Suprapubic skin (tissue), 4 donors: ENCODE results near the gene DLG1.

Experiments
- POLR2A ChIP-seq, 2 donors: fragments of 450-650 bp; IDR thresholded peaks; one replicate each; pipeline ENCODE4 v1.6.1; 2017; ENCODE audit warnings: antibody characterized with exemption in 2 of 2, mild to moderate bottlenecking in 2 of 2, moderate library complexity in 2 of 2
- POLR2AphosphoS5 ChIP-seq, 3 donors: sonication (generic); formaldehyde crosslinking; IDR thresholded peaks; one replicate each; pipeline ENCODE4 v1.6.1; 2017; ENCODE audit warnings: antibody characterized with exemption in 3 of 3
- TF ChIP-seq, protein P1 (sequence below), 2 donors: fragments of 200-600 bp in 1 of 2; fragments of 450-650 bp in 1 of 2; sonication (generic) in 1 of 2; IDR thresholded peaks; one replicate each; pipeline ENCODE4 v1.5.1; 2016 to 2019; ENCODE audit warnings: antibody characterized with exemption in 2 of 2, mild to moderate bottlenecking in 1 of 2, moderate library complexity in 1 of 2

DNA sequence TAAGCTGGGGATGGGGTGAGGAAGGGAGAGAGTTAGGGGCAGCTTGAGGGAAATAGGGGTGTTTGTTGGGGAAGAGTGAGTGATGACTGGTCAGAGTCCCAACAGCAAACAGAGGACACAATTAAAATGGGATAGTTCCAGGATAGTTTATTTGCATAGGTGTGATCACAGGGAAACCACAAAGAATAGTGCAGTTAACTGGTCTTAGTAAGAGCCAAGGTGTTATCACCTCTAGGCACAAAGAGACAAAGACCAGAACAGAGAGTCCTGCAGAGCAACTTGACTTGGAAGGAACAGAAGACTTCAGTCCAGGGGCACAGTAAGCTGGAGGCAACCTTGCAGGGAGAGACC, 42.1 kb upstream of the DLG1 start:
- TF ChIP-seq POLR2A (IDR thresholded peaks at IDR 0.05) (no peak), POLR2AphosphoS5 (IDR thresholded peaks at IDR 0.05) (no peak)
- TF ChIP-seq, protein P1, sequence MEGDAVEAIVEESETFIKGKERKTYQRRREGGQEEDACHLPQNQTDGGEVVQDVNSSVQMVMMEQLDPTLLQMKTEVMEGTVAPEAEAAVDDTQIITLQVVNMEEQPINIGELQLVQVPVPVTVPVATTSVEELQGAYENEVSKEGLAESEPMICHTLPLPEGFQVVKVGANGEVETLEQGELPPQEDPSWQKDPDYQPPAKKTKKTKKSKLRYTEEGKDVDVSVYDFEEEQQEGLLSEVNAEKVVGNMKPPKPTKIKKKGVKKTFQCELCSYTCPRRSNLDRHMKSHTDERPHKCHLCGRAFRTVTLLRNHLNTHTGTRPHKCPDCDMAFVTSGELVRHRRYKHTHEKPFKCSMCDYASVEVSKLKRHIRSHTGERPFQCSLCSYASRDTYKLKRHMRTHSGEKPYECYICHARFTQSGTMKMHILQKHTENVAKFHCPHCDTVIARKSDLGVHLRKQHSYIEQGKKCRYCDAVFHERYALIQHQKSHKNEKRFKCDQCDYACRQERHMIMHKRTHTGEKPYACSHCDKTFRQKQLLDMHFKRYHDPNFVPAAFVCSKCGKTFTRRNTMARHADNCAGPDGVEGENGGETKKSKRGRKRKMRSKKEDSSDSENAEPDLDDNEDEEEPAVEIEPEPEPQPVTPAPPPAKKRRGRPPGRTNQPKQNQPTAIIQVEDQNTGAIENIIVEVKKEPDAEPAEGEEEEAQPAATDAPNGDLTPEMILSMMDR (IDR thresholded peaks at IDR 0.05), result no peak
